AG20443 (cell line): Measurements from ENCODE around the gene SLC16A10.
"Not testable (repeated sequence)": the region's sequence is repeated elsewhere in the genome, so short reads cannot be mapped to it uniquely, and the experiment has no call there.

Source experiments
- DNase-seq: peaks from one replicate; pipeline ENCODE4 v3.0.0; 2012; ENCODE audit warnings: low spot score, mixed read lengths

SLC16A10 gene

DNA sequence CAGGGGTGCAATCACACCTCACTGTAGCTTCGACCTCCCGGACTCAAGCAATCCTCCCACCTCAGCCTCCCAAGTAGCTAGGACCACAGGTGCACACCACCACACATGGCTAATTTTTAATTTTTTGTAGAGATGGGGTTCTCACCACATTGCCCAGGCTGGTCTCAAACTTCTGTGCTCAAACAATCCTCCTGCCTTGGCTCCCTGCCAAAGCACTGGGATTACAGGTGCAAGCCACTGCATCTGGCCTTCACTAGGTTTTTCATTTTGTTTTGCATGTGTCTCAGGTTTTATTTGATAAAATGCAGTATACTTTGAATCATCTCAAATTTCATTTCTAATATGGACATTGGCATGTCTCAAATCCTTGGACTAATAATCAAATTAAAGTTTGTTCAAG lies 98.7 kb downstream of the SLC16A10 start:
- no peak for DNase-seq

DNA sequence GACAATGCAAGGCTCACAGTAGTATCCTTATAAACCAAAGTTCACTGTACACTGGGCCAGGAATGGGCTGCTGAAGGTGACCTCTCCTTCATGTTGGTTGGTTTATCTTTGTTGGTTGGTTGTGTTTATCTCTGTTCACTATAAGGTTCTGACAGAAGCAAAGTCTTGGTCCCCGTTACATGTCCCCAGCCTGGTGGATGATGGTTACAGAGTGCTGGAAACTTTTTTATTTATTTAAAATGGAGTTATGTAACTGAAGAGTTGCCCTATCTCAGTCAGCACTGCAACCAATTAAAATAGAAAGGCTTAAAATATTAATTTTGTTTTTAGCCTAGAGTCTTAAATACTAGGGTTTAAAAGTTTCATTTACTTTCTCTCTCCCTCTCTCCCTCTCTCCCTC lies 100.6 kb downstream of the SLC16A10 start:
- DNase-seq, result no peak

DNA sequence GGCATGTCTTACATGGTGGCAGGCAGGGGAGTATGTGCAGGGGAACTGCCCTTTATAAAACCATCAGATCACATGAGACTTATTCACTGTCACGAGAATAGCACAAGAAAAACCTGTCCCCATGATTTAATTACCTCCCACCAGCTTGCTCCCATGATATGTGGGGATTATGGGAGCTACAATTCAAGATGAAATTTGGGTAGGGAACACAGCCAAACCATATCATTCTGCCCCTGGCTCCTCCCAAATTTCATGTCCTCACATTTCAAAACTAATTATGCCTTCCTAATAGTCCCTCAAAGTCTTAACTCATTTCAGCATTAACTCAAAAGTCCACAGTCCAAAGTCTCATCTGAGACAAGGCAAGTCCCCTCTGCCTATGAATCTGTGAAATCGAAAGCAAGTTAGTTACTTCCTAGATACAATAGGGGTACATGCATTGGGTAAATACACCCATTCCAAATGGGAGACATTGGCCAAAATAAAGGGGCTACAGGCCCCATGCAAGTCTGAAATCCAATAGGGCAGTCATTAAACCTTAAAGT lies 102.4 kb downstream of the SLC16A10 start:
- not testable (repeated sequence) for DNase-seq

DNA sequence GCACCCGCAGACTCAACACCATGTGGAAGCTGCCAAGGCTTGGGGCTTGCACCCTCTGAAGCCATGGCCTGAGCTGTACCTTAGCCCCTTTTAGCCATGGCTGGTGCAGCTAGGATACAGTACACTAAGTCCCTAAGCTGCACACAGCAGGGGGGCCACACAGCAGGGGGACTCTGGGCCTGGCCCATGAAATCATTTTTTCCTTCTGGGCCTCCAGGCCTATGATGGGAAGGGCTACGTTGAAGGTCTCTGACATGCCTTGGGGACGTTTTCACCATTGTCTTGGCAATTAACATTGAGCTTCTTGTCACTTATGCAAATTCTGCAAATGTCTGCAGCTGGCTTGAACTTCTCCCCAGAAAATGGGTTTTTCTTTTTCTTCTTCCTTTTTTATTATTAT lies 103.3 kb downstream of the SLC16A10 start:
- DNase-seq, result no peak

DNA sequence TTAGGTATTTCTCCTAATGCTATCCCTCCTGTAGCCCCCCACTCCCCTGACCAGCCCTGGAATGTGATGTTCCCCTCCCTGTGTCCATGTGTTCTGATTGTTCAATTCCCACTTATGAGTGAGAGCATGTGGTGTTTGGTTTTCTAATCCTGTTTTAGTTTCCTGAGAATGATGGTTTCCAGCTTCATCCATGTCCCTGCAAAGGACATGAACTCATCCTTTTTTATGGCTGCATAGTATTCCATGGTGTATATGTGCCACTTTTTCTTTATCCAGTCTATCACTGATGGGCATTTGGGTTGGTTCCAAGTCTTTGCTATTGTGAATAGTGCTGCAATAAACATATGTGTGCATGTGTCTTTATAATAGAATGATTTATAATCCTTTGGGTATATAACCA lies 103.8 kb downstream of the SLC16A10 start:
- not testable (repeated sequence) for DNase-seq

DNA sequence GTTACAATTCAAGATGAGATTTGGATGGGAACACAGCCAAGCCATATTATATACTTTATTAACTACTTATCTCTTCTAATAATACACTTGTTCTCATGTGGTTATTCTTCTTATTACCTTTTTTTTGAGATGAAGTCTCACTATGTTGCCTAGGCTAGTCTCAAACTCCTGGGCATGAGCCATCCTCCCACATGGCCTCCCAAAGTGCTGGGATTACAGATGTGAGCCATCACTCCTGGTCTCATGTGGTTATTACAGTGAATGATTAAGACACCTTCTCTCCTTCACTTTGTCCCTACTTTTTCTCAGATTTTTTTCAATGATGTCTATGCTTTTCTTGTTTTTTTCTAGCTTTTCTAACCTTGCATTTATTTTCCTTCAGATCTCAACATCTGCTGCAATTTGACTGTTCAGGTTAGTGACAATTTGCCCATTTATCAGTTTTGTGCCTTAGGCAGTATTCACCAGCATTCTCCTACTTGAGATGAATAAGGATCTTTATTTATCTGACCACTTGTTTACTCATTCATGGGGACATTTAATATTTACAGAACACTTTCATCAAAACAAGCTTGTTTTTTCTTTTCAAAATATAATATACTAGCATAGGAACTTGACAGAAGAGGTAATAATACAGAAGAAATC lies 105.7 kb downstream of the SLC16A10 start:
- DNase-seq, result no peak

DNA sequence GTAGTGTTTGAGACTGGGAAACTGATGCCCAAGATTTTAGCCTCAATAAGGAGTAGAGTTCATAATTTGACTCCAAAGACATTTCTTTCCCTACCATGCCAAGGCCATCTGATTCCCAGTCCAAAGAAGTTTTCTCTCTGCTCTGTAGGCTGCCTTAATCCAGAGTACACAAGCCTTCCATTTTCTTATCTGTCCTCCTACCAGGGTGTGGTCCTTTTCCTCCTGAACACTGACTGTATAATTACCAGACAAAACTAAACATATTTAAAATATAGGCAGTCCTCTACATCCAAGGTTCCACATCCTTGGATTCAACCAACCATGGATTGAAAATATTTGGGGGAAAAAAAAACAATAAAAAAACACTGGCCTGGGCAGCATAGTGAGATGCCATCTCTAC lies 108.4 kb downstream of the SLC16A10 start:
- no peak for DNase-seq

DNA sequence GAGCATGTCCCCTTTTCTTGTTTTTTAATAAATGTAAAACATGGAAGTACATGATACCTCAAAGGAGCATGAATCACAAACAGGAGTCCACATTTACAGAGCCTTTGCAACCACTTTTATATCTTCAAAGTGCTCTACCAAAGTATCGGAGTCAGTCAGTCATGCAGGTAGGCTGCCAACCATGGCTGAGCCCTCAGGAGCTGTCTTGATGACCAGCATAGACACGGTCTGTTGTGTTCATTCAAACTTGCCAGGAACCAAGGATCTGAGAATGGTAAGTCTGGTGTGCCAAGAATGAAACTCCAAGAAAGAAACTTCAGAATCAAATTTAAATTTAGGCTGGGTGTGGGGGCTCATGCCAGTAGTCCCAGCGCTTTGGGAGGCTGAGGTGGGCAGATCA lies 111.5 kb downstream of the SLC16A10 start:
- no peak for DNase-seq

DNA sequence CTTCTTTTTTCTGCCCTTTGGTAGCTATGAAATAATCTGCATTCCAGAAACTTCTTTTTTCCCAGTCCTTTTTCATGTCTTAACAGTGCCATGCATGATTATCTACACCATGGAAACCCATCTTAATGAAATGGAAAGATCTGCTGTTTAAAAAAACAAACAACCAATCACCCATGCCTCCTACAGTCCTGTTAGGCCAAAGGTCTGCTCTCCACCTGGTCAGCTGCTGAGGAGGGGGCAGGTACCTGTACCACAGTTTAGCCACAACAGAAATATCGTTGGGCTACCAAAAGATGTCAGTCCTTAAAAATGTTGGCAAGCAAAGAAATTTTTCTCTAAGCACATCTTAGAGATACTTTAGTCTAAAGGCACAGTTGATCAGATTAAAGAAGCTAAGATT lies 112.6 kb downstream of the SLC16A10 start:
- DNase-seq, result no peak

DNA sequence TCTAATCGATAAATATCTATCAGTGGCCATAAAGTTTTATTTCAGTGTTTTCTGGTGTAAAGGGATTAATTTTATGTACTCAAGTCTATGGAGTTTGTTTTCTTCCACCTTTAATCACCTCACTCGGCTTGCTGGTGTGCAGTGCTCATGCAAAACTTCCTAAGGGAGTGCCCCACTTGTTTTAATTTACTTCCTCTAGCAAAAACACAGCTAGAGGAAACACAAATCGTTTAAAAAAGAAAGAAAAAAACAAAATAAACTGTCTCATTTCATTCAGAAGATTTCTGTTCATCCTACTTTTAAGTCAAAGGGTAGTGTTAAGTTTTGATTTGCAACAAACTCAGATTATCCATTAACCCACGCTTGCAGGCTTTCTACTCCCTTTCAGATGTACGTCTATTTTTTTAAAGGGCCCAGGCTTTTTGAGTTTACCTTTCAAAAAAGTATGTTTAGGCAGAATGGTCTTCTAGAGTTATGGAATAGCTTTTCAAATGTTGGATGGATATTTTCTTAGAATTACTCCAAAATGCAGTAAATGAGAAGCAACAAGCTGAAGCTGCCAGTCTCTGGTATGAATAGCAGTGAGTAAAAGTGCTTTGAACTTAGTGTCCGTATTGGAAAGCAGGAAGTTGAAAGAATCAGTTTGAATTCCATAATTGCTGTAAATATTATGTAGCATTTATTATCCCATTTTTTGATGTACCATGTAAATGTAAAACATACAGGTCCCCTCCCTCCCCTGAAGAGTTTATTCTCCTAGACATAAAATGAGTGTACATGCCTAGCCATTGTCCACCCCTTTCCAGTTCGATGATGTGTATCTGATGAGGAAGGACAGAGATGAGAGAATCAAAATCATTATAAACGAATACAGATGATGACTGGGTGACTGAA lies 113.3 kb downstream of the SLC16A10 start:
- no peak for DNase-seq

DNA sequence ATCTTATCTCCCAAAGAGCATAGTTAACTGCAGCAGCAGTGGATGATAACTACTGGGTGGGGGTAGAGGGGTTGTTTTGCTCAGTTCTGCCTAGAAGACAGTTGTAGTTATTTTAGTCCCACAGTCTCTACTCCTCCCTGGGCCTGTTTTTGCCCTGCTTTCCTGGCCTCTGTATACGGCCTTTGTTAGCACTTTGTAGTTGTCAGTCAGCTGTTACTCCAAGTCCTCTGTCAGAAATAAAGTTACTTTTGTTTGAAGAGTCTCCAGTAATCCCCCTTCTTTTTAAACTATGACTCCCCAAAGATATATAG lies 113.9 kb downstream of the SLC16A10 start:
- DNase-seq, result no peak

DNA sequence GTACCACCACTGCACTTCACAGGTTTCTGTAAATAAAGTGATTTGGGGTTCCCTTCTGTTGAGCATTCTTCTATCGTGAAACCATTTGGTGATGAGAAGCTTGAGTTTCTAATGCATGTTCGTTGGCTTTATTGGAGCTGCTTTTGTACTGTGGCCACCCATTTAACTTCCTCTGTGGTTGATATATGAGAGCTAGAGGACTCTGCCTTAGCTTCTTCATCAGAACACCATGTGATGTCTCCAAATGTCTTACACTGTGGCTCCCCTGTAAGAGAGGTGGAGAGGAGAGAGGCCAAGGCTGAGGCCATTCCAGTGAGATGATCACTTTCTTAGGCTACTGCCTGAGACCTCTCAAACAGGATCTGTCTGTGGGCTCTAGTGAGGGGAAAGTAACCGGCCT lies 114.5 kb downstream of the SLC16A10 start:
- no peak for DNase-seq

DNA sequence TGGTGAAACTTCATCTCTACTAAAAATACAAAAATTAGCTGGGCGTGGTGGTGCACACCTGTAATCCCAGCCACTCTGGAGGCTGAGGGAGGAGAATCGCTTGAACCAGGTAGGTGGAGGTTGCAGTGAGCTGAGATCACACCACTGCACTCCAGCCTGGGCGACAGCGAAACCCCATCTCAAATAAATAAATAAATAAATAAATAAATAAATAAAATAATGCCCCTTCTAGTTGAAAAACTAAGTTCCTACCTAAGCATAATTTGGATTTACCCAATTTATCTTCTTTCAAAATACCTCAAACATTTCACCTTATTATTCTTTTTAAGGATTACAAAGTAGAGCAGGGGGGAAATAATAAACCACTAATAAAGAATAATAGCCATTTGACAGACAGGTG lies 116.2 kb downstream of the SLC16A10 start:
- not testable (repeated sequence) for DNase-seq

DNA sequence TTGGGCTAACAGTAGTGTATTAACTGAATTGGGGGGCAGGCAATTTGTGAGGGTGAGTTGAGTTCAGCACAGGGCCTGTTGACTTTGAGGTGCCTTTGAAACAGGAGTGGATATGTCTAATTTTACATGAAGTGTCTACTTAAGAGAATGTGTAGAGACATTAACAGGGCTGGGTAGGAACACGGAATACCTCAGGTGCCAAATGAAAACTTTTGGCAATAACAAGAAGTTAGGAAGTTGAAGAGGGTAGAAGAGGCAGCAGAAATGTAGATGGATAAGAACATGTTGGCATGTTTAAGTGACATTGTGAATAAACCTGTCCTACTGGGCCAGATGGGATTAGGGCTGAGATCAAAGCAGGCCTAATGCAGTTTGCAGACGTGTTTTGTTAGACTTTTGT lies 117.0 kb downstream of the SLC16A10 start:
- DNase-seq, result no peak

DNA sequence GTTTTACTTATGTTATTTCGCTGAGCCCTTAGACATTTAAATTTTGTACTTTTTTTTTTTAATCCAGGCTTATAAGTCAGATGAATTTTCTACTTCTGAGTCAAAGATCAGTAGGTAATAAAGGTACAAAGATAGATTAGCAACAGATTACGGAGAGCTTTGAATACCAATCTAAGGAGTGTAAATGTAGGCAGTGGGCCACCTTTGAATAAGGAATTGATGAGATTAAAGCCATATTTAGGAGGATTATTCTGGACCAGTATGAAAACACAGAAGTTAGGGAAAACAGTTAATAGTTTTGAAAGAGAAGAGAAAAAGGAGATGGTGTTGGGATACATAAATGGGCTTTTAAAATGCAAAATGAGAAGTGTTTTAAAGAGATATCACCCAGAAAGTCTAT lies 117.6 kb downstream of the SLC16A10 start:
- DNase-seq, result no peak

DNA sequence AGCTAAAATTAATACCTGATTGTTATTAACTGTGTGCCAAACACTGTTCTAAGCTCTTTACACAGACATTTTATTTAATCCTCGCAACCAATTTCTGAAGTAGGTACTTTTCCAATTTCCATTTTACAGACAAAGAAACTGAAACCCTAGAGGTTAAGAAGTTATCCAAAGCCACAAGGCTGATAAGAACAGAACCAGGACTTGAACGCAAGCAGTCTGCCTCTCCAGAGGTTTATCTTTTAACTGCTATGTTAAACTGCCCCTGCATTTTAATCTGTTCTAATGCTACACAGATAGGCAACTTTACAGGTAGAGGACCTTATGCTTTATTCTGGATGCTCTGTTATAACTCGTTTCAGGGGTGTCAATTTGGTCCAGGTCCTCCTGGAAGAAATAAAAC lies 118.2 kb downstream of the SLC16A10 start:
- DNase-seq, result no peak

DNA sequence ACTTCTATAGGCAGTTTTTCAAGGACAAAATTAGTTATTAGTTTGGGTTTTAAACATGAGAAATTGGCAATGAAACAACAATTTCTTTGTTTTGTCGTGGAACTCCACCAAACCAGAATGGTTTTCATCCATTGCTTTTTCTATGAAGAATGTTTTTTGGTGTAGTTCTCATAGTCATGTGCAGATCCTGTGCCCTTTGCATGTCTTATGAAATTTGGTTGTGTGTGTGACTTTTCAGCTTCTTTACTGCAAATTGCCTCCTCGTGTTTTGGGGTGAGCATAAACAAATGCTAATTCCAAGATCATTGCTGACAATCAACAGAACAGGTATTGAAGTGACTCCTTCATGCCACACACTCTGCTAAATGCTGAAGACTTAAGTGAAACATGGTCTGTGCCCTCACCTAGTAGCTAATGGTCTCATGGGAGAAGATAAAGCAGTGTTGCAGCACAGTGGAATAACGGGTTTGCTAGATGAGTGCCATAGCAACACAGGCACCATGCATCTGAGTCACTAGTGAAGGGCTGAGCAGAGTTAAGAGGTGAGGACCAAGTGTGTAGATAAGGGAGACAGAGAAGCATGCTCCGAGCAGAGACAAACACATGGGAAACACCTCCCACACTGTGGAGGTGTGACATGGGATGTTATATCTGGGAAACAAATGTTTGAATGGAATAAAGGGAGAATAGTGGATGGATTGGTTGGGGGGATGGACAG lies 120.0 kb downstream of the SLC16A10 start:
- DNase-seq, result no peak

DNA sequence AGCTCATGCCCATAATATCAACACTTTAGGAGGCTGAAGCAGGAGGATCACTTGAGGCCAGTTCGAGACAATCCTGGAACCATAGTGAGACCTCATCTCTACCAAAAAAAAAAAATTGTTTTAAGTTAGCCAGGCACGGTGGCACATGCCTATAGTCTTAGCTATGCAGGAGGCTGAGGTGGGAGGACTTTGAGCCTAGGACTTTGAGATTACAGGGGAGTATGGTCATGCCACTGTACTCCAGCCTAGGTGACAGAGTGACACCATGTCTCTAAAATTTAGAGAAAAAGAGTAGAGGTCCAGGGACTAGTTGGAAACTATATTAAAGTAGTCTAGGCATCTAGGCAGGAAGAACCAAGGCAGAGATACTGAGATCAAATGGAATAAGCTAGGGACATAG lies 121.6 kb downstream of the SLC16A10 start:
- DNase-seq, result no peak

DNA sequence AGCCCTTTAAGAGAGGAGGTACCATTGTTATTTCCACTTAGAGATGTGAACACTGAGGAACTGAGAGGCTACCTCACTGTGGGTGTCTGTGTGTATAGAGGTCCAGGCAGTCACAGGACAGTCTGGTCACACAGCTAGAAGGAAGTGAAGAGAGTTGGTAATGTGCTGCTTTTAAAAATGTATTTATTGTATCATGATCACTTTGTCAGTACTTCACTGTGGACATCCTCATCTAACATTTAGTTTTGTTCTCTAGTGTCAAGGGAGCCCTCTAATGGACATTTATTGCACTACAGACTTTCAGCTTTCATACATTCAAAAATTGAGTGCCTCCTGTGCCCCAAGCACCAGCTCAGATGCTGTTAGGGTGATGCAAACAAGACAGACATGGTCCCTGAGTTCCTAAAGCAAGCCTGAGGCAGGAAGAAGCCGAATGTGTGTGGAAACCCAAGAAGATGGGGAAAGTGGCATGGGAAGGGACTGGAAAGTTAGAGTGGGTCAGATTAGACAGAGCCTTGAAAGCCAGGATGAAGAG lies 123.0 kb downstream of the SLC16A10 start:
- DNase-seq, result peak; percentile 70

DNA sequence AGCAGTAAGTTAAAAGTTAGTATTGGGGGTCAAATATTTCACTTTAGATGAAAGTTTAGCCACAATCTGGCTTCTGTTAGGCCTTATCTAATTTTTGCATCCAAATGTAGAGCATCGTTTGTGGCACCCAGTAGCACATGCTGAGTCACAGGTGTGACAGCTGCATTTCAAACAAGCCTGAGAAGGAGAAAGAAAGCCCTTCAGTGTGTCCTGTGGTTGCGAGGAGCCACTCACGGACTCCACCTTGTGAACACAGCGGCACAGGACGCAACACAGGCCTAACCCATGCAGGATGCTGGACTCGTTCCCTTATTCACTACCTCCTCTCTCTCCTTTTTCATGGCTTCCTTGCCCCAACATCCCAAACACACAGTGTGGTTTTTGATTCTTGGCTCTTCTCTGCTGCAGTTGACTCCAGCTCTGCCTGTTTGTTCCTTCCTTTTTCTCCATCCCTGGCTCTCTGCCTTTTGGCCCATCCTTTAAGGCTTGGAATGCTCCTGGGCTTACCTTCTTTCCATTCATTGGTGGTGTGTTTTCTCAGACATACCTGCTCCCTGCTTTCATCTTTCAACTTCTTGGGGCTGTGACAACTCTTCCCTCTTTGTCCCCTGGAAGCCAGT lies 124.2 kb downstream of the SLC16A10 start:
- DNase-seq, result no peak

DNA sequence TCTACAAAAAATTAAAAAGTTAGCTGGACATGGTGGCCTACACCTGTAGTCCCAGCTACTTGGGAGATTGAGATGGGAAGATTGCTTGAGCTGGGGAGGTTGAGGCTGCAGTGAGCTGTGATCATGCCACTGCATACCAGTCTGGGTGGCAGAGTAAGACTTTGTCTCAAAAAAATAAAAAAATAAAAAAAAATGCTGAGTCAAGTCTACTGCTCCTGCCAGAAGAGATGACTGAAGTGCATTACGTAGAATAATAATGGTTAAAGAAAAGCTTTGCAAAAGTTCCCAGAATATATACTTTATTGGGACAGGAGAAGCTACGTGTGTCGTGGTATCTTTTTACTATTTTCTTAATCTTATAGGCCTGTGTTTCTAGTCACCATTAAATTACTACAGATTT lies 125.3 kb downstream of the SLC16A10 start:
- no peak for DNase-seq

DNA sequence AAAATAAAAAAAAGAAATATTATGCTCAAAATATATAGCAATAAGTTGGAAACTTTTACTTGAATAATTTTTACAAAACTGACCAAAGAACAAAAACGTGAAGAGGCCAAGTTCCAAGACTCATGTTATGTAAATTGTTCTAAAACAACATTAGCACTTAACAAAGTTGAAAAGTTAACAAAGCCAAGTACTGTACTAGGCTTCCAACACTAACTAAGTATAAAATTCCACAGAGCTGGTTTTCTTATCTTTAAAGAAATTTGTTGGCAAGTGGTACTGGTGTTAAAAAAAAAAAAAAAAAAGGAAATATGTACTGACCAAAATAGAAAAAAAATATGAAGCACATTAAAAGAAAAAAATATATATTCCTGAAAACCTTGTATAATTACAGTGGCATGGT lies 127.8 kb downstream of the SLC16A10 start:
- DNase-seq, result no peak
